PC-3 (cell line): Measurements from ENCODE around the gene MKLN1. TPM values are rescaled to one million over a fixed set of nuclear protein-coding genes. Genes with fewer than 3 reads are reported as not detected.
A peak's percentile ranks its signal among the peaks of the same experiment; 100 is the strongest.

Experiments used
- ATAC-seq: fragments of 200-7000 bp; cut with Tn5 transposase; 2 replicates; pipeline ENCODE4 v1.9.1; 2020; ENCODE audit warnings: mild to moderate bottlenecking, moderate library complexity
- BruUV-seq: library from RNA; stranded (reverse); fragments of 400-500 nt; replicated peaks from 2 replicates; lab custom pipeline; 2021; lab: Mats Ljungman, UMichigan
- CTCF ChIA-PET: fragments of 300-600 bp; sonication (Branson Sonifier 250); formaldehyde crosslinking; loops from one replicate; lab custom pipeline; 2022; ENCODE audit warnings: antibody characterized with exemption; lab: Charles Lee
- POLR2A ChIA-PET: fragments of 300-600 bp; sonication (Branson Sonifier 250); formaldehyde crosslinking; loops from one replicate; lab custom pipeline; 2022; ENCODE audit warnings: antibody characterized with exemption; ENCODE audit not compliant: unreplicated experiment; lab: Charles Lee
- DNase-seq: peaks from one replicate; pipeline ENCODE4 v3.0.0-alpha.2; 2015
- H2AFZ ChIP-seq: fragments of 300-600 bp; sonication (generic); 2 replicates; pipeline ENCODE4 v1.6.0; 2016; ENCODE audit warnings: antibody characterized with exemption, low read length
- H3F3A ChIP-seq: fragments of 300-600 bp; sonication (generic); one replicate; pipeline ENCODE4 v1.6.0; 2017; ENCODE audit warnings: antibody characterized with exemption, low read length, control low read depth, mild to moderate bottlenecking; ENCODE audit not compliant: unreplicated experiment
- H3K27ac ChIP-seq: fragments of 300-600 bp; sonication (generic); 2 replicates; pipeline ENCODE4 v1.5.1; 2016; ENCODE audit warnings: mild to moderate bottlenecking, low read length
- H3K27me3 ChIP-seq: fragments of 300-600 bp; sonication (generic); 2 replicates; pipeline ENCODE4 v1.6.1; 2016; ENCODE audit warnings: low read length, mixed read lengths
- H3K36me3 ChIP-seq: fragments of 300-600 bp; sonication (generic); 2 replicates; pipeline ENCODE4 v1.6.1; 2016; ENCODE audit warnings: low read depth, mixed run types, low read length, mixed read lengths
- H3K4me1 ChIP-seq: fragments of 300-600 bp; sonication (generic); 2 replicates; pipeline ENCODE4 v1.5.1; 2016; ENCODE audit warnings: low read length; ENCODE audit not compliant: insufficient read depth
- H3K4me2 ChIP-seq: fragments of 300-600 bp; sonication (generic); 2 replicates; pipeline ENCODE4 v1.6.0; 2016; ENCODE audit warnings: low read length
- H3K4me3 ChIP-seq: fragments of 300-600 bp; sonication (generic); 2 replicates; pipeline ENCODE4 v1.5.1; 2016; ENCODE audit warnings: mild to moderate bottlenecking, low read length, mixed read lengths
- H3K79me2 ChIP-seq: fragments of 300-600 bp; sonication (generic); 2 replicates; pipeline ENCODE4 v1.6.1; 2017; ENCODE audit warnings: low read length, mixed read lengths
- H3K9ac ChIP-seq: fragments of 300-600 bp; sonication (generic); 2 replicates; pipeline ENCODE4 v1.6.0; 2016; ENCODE audit warnings: mild to moderate bottlenecking, low read length
- H3K9me2 ChIP-seq: fragments of 300-600 bp; sonication (generic); replicated peaks from 2 replicates; pipeline ENCODE4 v1.6.1; 2016; ENCODE audit warnings: mixed run types, low read length, mixed read lengths
- H3K9me3 ChIP-seq: fragments of 300-600 bp; sonication (generic); 2 replicates; pipeline ENCODE4 v1.6.1; 2016; ENCODE audit warnings: low read length, mixed read lengths
- H4K20me1 ChIP-seq: fragments of 300-600 bp; sonication (generic); 2 replicates; pipeline ENCODE4 v1.6.1; 2016; ENCODE audit warnings: low read length, mixed read lengths
- CTCF ChIP-seq: fragments of 300-600 bp; sonication (generic); conservative IDR thresholded peaks from 2 replicates; pipeline ENCODE4 v1.5.1; 2017; ENCODE audit warnings: antibody characterized with exemption, low read depth, mild to moderate bottlenecking, low read length
- EZH2 ChIP-seq: fragments of 300-600 bp; sonication (generic); IDR thresholded peaks from one replicate; pipeline ENCODE4 v1.6.1; 2017; ENCODE audit warnings: antibody characterized with exemption, mild to moderate bottlenecking, low read length; ENCODE audit not compliant: unreplicated experiment
- EZH2phosphoT487 ChIP-seq: fragments of 300-600 bp; sonication (generic); IDR thresholded peaks from 2 replicates; pipeline ENCODE4 v1.6.1; 2018; ENCODE audit warnings: mild to moderate bottlenecking, antibody characterized with exemption, low read length, borderline replicate concordance
- intact Hi-C: fragments of 100-400 bp; cut with micrococcal nuclease; formaldehyde crosslinking; loops from 2 replicates; pipeline ENCODE4 v1.9.0; 2023
- total RNA-seq: library from RNA; depleted of rRNA; stranded (reverse); fragments of >200 nt; gene quantifications from 2 replicates; pipeline ENCODE4 v1.2.3, GENCODE V29; 2014

Gene MKLN1
- total RNA-seq, 1 experiment from 2014 or later, result 16.3 TPM

- POLR2A ChIA-PET, result interaction anchor here (0.6 kb wide), 1 partner anchor 321 kb away, joined by 3 read pairs; no protein-coding TSS in a partner anchor
- intact Hi-C loops, result loop anchor here (5.0 kb wide), 1 partner anchor 115 kb away; no protein-coding TSS in a partner anchor
- H3K9ac ChIP-seq, result no peak overlapping the region
- 0 out of 2 replicates have a peak, but pooled peaks cover 7% of the 10 kb centered on the region for H3K9me3 ChIP-seq
- no peak for ATAC-seq
- H3K79me2 ChIP-seq, result no peaks in the 10 kb centered on the region
- CTCF ChIA-PET, result interaction anchor here (0.9 to 1.9 kb wide), 5 partner anchors 66 to 234 kb away, joined by 3 to 8 read pairs (median 5); no protein-coding TSS in a partner anchor
- no peaks in the 10 kb centered on the region for H3K27me3 ChIP-seq
- no peaks in the 10 kb centered on the region for H3K4me1 ChIP-seq
- BruUV-seq, result no TSS peak
- no peak overlapping the region for H3K4me3 ChIP-seq
- H3K36me3 ChIP-seq, result no peaks in the 10 kb centered on the region
- H2AFZ ChIP-seq, result no peak overlapping the region
- TF ChIP-seq CTCF (no peak), EZH2 (no peak), EZH2phosphoT487 (no peak)
- H3F3A ChIP-seq, result no peaks in the 10 kb centered on the region
- H3K27ac ChIP-seq, result no peak overlapping the region
- DNase-seq, result no peak
- H3K9me2 ChIP-seq, result no peaks in the 10 kb centered on the region
- H4K20me1 ChIP-seq, result no peaks in the 10 kb centered on the region
- no peak overlapping the region for H3K4me2 ChIP-seq
Measured at GRCh38 chr7:131302446-131302845, 25.2 kb upstream of the MKLN1 start.

- no peak overlapping the region for H3K9ac ChIP-seq
- H4K20me1 ChIP-seq, result no peaks in the 10 kb centered on the region
- no peaks in the 10 kb centered on the region for H3K4me1 ChIP-seq
- peak; percentile 88 for ATAC-seq
- no peaks in the 10 kb centered on the region for H3K79me2 ChIP-seq
- intact Hi-C loops, result loop anchor here (1.0 to 5.0 kb wide), 4 partner anchors 116 to 234 kb away; no protein-coding TSS in a partner anchor
- ChIA-PET CTCF (interaction anchor here (0.7 to 1.9 kb wide), 6 partner anchors 19 to 235 kb away, joined by 3 to 8 read pairs (median 5); no protein-coding TSS in a partner anchor), POLR2A (interaction anchor here (0.6 kb wide), 1 partner anchor 320 kb away, joined by 3 read pairs; no protein-coding TSS in a partner anchor)
- H3K27me3 ChIP-seq, result no peaks in the 10 kb centered on the region
- no peak overlapping the region for H3K4me2 ChIP-seq
- DNase-seq, result peak; percentile 65
- H3F3A ChIP-seq, result no peaks in the 10 kb centered on the region
- TF ChIP-seq EZH2phosphoT487 (no peak), CTCF (peak; percentile 84)
- no peak overlapping the region for H2AFZ ChIP-seq
- H3K4me3 ChIP-seq, result no peak overlapping the region
- 0 out of 2 replicates have a peak, but pooled peaks cover 7% of the 10 kb centered on the region for H3K9me3 ChIP-seq
- no peak overlapping the region for H3K27ac ChIP-seq
- no peaks in the 10 kb centered on the region for H3K36me3 ChIP-seq
- BruUV-seq, result no TSS peak
- H3K9me2 ChIP-seq, result no peaks in the 10 kb centered on the region
Measured at GRCh38 chr7:131302876-131303707, 24.6 kb upstream of the MKLN1 start.
